Measurements from ENCODE around the gene CLN6.
"Not testable (repeated sequence)": the region's sequence is repeated elsewhere in the genome, so short reads cannot be mapped to it uniquely, and the experiment has no call there.

Gene CLN6

DNA sequence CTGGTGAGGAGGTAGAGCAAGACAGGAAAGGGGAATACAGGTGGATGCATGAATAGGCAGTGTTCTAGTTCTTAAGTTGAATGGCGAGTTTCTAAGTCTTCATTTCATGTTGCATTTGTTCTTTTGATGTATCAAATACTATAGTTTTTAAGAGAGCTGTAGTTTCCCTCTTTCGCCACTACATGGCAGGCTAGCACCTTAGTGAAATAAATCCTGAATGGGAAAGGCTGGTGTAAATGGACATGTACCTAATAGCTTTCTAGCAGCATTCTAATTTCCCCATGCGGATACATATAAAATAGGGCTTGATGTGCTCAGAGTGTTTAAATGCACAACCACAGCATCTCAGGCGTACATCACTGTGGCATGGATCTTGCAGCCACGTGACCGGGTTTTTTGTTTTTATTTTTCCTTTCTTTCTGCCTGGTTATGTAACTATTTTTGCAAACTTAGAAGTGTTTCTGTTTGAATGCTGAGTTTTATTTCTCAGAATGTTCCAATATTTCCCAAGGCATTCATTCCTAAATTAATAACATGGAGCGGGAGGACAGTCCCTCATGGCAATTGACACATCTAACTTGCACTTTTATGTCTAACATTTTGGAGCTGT, 23.5 kb upstream of the CLN6 start:
- DNase-seq, result peak in 2 of 5 experiments; percentile 14 to 58

DNA sequence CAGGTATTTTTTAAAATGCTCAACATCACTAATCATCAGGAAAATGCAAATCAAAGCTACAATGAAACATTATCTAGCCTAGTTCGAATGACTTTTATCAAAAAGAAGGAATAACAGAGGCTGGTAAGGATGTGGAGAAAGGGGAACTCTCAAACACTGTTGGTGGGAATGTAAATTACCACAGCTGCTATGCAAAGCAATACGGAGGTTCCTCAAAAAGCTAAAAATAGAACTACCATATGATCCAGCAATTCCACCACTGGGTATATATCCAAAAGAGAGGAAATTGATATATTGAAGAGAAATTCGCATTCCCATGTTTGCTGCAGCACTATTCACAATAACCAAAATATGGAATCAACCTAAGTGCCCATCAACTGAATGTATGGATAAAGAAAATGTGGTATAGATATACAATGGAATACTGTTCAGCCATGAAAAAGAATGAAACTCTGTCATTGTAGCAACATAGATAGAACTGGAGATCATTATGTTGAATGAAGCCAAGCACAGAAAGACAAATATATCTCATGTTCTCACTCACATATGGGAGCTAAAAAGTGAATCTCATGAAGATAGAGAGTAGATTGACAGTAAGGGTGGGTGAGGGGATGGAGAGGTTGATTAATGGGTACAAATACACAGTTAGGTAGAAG, 19.7 kb upstream of the CLN6 start:
- DNase-seq, result no peak

DNA sequence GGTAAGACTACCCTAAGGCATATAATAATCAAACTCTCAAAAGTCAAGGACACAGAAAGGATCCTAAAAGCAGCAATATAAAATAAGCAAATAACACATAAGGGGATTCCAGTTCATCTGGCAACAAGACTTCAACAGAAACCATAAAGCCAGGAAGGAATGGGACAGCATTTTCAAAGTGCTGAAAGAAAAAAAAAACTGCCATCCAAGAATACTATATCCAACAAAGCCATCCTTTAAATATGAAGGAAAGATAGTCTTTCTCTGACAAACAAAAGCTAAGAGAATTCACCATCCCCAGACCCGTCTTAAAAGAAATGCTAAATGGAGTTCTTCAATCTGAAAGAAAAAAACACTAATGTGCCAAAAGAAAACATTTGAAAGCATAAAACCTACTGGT, 14.7 kb upstream of the CLN6 start:
- no peak for DNase-seq

DNA sequence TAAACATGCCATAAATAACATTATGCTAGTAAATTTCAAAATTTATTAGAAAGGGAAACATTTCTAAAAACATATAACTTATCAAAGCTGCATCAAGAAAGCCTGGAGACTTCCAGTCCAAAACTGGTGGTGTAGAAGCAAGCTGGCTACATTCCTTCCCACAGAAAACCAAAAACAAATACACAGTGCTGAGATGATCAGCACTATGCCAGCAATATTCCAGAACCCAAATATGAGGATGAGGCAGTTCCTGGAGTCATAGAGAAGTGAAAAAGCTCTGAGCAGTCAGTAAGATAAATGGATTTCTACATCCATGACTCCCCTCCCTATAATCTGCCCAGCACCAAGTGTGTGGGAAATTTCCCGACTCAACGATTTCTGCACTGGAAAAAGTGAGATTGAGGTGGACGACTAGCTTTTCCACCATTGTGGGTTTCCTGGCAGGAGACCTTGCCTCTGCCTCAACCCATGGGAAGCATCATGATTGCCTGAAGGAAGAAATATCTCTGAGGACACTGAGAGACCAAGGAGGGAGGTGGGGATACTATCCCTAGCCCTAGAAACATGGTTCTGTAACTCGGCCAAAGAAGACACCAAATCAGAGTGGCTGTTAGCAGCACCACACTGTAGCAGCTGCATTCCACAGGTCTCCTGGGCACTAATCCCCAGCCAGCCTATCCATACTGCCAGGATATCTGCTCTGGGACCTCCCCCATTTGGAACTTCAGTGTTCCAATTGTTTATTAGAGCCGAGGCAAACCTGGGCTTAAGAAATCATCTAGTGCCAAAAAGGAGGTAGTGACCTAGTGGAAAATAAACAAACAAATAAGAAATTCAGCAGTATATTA, 11.8 kb upstream of the CLN6 start:
- no peak for DNase-seq

DNA sequence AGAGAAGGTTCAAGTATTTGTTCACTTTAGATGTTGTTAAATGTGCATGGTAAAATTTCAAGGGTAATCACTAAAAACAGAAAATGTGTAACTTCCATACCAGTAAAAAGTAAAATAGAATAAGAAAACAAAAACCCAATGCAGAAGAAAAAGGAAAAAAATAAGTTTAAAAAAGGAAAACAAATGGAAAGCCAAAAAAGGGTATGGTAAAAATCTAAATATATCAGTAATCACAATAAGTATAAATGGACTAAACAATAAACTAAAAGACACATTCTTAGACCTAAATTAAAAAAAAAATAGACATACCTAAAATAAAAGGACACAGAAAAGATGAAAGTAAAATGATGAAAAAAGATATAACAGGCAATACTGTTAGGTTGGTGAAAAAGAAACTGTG, 9.5 kb upstream of the CLN6 start:
- no peak for DNase-seq

DNA sequence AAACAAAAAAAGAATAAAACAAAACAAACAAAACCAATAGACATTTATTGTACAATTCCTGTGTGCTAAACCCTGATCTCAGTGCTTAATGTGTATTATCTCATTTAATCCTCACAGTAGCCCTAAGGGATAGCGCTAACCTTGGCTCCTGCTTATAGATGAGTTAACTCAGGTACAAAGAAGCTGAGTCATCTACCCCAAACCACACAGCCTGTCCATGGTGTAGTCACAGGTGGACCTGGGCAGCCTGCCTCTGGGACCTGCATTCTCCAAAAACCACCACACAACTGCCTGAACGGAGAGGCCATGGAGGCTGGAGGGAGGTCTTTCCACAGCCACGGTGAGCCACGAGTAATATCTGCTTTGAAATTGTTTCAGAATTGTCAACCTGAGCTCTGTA, 5.5 kb upstream of the CLN6 start:
- no peak for DNase-seq

DNA sequence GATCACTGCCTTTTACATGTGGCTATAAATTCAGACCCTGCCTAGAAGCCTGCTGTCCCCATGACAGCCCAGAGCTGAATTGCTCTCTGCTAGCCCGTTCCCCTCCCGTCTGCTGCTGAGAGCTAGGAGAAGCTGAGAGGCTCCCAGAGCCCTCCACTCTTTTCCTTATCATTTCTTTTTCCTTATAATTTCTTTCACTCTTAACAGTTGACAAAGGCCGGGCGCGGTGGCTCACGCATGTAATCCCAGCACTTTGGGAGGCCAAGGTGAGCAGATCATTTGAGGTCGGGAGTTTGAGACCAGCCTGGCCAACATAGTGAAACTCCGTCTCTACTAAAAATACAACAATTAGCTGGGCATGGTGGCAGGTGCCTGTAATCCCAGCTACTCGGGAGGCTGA, 5.0 kb upstream of the CLN6 start:
- DNase-seq, result not testable (repeated sequence)

DNA sequence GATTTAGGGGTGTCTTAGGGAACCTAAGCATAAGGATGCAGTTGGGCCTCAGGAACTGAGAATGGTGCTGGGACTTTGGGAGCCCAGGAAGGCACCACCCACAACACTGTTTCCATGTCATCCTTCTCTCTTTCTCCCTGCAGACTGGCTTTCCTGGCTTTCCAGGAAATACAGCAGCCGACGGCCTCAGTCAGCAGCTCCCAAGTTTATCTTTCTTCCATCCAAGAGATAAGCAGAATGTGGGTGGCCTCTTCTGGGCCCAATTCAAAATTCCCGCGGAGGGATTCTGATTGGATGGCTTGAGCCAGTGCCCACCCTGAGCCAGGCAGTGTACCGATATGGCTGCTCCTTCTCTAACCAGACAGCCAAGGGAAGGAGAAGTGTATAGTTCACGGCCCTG, 4.5 kb upstream of the CLN6 start:
- no peak for DNase-seq

DNA sequence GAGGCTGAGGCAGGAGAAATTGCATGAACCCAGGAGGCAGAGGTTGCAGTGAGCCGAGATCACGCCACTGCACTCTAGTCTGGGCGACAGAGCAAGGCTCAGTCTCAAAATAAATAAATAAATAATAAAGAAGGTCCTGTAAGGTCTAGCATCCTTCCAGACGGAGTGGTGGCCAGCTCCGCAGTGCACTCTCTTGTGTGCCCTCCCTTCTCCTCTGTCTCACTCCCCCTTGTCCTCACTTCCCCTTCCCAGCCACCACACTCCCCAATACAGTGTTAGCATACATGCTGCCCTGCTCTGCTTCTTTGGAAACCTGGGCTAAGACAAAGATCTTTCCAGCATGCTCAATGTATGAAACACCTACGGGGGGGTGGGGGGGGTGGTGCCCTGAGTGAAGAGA, 3.4 kb upstream of the CLN6 start:
- DNase-seq, result no peak

DNA sequence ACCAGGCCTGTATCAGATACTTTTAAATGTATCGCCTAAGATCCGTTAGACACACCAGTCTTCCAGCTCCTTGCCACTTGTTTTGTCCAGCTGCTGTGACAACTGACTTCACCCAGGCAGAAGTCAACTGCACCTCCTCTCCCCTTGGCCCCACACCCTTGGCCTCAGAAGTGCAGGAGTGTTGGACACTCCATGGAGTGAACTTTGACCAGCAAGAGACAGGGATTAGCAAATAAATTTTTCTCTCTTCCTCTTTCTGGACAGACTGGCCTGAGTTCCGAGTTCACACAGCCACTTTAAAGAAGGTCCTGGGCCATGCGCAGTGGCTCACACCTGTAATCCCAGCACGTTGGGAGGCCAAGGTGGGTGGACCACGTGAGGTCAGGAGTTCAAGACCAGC, 2.9 kb upstream of the CLN6 start:
- DNase-seq, result no peak

DNA sequence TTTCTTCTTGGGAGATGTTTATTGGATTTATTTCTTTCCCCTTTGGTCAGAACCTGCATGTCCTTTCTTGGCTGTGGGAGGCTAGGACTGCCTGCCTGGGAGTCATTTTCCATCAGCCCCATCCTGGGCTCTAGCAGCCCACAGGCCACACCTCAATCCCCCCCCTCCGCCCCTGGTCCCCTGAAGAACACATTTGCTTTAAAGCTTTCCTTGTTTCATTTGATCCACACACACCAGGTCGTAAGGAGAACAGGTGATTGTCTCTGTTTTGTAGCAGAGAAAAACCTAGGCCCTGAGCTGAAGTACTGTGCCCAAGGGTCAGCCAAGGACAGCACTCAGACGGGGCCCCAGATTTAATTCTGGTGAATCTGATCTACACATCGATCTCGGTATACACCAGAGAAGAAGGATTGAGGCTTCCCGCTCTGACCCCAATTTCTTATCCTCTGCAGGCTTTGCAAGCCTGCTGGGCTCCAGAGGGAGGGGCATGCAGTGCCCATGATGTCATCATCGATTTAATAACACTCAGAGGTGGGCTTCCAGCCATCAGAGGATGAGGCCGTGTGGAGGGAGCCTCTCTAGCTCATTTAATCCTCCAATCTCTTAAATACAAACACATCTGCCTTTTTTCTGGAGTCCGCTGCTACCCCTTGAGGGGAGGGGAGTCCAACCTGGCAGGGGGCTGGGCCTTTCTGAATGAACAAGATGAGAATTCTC, 1.7 kb upstream of the CLN6 start:
- no peak for DNase-seq

DNA sequence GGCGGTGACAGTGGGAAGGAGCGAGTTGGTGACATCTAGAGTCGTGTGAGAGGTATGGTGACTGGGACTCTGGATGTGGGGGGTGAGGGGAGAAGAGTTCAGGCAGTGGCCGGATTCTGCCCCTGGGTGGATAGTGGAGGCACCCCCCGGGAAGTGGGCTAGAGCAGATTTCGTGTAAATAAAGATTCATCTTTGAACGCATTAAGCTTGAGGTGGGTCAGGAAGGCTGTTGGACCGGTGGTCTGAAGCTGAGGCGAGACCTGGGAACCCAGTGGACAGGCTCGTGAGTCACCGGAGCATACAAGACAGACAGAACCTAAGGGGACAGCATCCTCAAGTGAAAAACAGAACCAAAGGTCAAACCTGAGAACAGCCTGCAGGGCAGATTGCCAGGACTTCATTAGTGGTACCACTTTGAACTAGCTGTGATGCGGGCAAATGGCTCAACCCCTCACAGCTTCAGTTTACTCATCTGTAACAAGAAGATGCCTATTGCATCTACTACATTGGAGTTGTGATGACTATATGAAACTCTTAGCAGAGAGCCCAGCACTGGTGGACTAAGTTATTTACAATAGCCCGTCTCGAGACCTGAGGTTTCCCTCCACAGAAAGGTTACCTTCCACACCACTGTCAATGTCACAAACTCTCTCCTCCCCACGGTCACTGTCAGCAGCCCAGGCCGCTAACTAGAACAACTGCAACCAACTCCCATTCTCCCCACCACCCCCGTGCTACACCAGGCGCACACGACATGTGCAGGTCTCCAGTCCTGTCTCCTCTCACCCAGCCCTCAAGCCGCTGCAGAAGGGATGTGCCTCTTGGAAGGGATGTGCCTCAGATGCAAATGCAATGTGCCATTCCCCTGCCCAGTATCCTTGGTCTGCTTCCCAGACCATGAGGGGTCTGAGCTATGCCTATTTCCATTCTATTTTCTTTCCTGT, 901 bp upstream of the CLN6 start:
- no peak for DNase-seq

DNA sequence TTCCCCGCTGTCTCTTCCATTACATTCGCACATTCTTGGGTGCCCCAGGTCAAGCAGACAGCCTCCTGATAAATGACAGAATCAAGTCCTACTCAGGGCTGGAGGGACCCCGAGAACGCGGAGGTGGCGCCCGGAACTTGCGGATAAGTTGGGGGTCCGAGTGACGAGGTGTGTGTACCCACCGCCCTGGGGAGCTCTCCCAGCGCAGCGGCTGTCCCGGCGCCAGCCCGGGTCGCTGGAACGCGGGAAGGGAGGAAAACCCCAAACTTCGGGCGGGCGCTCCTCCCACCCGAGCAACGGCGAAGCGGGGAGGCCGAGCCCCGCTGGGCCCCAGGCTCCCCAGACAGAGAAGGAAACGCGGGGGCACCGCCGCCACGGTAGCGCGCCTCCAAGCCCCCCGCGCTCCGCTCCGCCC, 550 bp downstream of the CLN6 start:
- DNase-seq, result no peak

DNA sequence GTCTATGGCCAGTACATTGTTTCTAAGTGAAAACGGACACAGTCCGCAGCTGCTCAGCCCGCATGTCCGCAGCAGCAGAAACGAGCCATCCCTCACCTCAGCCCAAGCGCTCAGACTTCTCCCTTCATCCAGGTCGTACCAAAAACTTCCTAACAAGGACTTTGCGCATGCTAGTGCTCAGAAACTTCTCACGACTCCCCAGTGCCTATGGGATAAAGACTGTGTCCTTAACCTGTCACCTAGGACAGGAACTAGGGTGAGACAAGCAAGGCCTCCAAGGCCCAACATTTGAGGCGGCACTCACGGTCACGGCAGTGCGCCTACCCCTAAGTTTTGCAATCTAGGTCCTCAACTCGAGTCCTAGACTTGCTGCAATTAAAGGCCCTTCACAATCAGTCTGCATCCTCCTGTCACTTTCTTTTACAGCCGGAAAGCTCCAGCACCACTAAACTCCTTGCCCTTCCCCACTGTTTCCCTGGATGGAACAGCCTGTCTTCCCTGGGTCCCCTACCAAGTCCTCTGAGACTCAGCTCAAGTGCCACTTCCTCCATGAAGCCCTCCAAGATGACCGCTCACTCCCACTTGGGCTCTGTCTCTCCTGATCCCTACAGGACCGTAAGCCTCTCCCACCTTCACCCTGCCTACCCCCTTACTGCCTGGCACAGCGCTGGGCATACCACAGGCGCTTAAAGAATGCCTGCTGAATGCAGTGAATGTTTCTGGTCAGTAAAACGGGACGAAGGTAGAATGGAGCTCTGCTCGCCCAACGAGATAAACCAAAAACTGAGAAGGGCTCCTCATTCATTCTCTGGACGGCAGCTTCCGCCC, 1.2 kb downstream of the CLN6 start:
- DNase-seq, result no peak

DNA sequence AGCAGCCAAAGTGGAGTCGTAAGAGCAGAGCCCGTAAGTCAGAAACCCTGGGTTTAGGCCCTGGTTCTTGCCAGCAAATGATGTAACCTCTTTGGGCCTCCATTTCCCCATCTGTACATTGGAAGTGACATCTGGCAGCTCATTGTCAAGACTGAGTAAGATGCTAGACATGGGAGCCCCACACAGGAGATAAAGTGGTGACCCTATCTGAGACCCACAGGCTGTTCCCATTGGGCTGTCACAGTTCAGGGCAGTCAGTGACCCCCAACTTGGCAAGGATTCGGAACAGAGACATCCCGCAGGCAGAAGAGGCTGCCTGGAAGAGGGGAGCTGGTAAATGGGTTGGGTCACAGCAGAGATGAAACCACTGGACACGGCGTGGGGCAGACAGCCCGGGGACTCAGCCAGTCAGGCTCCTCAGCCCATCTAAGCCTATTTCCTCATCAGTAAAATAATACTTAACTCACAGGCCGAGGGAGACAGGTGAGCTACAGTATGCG, 1.8 kb downstream of the CLN6 start:
- DNase-seq, result no peak

DNA sequence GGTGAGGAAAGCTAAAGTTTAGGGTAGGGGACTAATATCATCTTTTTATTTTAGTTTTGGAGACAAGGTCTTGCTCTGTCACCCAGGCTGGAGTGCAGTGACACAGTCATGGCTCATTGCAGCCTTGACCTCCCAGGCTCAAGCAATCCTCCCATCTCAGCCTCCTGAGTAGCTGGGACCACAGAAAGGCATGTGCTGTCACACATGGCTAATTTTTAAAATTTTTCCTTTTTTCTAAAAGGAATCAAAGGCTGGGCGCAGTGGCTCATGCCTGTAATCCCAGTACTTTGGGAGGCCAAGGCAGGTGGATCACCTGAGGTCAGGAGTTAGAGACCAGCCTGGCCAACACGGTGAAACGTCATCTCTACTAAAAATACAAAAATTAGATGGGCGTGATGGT, 4.1 kb downstream of the CLN6 start:
- not testable (repeated sequence) for DNase-seq

DNA sequence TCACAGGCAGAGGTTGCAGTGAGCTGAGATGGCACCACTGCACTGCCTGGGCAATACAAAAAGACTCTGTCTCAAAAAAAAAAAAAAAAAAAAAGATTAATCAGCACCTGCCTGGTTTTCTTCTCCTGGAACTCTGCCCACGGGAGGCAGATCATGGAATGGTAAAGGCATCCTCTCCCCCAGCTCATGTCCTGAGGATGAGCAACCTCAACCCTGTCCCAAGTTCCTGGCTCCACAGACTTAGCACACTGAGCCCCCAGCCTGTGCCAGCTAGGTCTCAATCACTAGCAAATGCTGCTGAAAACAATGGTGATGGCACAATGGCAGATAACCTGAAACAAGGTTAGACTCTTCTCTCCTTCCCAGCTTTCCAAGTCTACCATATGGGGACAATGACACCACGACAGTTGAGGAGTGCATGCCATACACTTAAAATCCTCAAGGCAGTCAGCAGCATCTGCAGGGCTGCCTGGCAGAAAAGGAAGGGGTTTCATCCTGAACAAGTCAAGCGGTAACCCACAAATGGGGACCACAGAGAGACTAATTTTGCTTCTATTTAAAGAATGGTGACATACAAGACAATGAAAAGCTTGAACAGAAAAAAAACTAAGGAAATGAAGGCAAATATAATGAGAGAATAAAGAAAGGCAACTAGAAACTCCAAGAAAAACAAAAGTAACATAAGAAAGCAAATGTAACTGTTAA, 4.8 kb downstream of the CLN6 start:
- peak in 1 of 5 experiments; percentile 56 for DNase-seq

DNA sequence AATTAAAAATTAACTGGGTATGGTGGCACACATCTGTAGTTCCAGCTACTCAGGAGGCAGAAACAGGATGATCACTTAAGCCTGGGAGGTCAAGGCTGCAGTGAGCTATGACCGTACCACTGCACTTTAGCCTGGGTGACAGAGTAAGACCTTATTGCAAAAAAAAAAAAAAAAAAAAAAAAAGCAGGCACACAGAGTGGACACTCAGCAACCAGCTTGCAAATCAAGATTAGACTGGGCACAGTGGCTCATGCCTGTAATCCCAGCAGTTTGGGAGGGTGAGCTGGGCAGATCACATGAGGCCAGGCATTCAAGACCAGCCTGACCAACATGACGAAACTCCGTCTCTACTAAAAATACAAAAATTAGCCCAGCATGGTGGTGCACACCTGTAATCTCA, 5.4 kb downstream of the CLN6 start:
- DNase-seq, result no peak

DNA sequence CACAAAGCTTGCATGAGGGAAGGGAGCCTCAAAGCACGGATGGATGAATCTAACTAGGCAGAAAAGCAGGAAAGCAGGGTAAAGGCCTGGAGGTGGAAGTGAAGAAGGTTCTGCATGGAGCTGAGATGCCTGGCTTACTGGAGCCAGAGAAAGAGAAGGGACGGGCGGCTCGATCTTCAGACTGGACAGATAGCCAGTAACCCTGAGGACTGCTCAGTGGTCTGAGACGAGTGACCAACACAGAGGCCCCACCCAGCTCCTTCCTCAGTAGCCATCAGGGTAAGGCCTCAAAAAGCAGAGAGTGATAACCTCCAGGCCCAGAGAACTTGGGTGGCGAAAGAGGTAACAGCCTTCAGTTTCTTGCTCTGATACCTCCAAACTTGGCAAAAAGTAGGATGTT, 6.4 kb downstream of the CLN6 start:
- DNase-seq, result no peak

DNA sequence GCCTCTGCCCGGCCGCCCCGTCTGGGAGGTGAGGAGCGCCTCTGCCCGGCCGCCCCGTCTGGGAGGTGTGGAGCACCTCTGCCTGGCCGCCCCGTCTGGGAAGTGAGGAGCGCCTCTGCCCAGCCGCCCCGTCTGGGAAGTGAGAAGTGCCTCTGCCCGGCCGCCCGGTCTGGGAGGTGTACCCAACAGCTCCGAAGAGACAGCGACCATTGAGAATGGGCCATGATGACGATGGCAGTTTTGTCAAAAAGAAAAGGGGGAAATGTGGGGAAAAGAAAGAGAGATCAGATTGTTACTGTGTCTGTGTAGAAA, 7.1 kb downstream of the CLN6 start:
- DNase-seq, result not testable (repeated sequence)

Measured in T-helper 2 cell (primary cell).